Activated CD8-positive, alpha-beta memory T cell treated with anti-CD3 and anti-CD28 coated beads, Interleukin-2, amount 50 U/mL, for 1 hour (primary cell): ENCODE results near the gene CRYAA.

Source experiments
- DNase-seq: peaks from one replicate; pipeline ENCODE4 v3.0.0-alpha.2; 2020; ENCODE audit errors: extremely low read depth

The CRYAA gene

DNA sequence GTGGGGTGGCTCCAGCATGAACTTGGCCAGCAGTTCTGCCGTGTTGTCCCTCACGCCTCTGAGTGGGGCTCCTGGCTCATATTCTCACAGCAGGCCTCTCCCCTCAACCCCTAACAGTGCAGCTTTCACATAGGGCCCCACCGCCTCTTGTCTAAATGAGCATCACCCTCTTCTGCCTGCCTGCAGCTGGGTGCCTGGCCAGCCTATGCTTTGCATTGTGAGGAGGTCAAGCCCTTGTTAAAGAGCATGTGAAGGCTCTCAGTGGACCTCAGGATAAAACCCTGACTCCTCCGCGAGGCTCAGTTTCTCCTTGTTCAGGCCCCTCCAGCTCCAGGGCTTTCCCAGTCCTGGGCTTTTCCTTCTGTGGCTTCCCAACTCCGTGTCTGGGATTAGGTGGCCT is 34.8 kb downstream of the CRYAA start:
- no peak for DNase-seq

DNA sequence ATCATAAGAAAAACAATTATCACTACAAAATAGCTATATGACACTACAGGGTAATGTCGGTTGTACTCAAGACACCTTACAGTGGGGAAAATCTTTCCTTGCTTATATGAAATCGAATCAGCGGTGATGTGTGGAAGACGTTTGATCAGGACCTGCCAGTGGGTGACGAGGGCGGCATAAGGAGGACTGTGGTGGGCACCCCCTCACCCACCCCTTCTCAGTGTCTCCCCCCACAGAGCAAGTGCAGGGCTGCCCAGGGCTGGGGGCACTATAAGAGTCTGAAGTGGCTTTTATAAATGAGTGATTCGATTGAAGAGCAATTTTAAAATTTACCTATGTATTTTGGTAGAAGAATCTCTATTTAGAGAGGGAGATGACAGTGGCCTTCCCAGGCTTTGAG is 35.8 kb downstream of the CRYAA start:
- DNase-seq: no peak

DNA sequence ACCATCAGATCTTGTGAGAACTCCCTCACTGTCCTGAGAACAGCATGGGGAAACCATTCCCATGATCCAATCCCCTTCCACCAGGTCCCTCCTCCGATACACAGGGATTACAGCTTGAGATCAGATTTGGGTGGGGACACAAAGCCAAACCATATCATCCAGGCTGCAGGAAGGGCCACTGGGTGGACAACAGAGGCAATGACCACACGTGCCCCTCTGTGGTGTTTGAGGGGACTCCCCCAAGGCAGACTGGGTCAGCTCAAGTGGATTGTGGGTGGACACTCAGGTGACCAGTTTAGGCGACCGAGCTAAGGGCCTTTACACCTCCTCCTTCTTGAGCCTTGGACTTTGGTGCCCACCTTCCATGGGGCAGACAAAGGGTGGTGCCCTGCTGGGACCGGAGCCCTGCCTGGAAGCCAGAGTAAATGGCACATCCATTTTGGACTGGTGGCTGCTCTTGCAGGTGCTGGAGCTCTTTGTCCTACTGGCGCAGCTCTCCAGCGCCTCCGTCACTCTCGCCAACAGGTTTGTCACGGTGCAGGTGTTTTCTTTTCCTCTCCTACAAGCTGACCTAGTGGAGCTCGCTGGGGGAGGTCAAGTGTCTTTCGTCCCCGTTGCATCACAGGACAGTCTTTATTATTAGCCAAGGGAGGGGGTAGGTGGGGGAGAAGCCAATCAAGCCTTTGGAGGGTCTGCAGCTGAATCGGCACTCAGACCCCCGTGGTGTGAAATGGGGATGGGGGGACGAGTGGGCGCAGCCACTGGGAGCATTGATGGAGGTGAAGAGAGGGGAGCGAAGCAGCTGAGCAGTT is 37.6 kb downstream of the CRYAA start:
- no peak for DNase-seq

DNA sequence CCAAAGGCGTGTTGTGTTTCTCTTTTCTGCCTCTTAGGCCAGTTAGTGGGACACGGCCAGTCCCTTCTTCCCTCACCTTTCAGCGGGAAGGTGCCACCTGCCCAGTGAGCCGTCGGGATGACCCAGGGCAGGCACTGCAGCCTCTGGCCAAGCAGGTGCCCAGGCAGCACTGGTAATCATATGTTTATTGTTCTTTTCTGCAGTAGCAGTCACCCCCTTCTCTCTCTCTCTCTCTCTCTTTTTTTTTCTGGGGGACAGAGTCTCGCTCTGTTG is 38.2 kb downstream of the CRYAA start:
- no peak for DNase-seq

DNA sequence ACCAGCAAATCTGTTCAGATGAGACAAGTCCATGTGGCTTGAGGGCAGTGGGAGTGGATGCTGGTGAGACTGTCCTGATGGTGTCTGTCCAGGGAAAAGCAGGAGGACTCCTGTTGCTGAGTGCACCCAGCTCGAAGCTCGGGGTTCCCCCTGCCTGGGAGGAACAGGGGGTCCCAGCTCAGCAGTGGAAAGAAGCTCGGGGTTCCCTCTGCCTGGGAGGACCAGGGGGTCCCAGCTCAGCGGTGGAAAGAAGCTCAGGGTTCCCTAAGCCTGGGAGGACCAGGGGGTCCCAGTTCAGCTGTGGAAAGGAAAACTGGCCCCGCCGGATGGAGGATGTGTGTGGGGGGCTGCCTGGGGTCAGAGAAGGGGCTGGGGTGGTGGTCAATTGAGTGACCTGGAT is 39.1 kb downstream of the CRYAA start:
- no peak for DNase-seq

DNA sequence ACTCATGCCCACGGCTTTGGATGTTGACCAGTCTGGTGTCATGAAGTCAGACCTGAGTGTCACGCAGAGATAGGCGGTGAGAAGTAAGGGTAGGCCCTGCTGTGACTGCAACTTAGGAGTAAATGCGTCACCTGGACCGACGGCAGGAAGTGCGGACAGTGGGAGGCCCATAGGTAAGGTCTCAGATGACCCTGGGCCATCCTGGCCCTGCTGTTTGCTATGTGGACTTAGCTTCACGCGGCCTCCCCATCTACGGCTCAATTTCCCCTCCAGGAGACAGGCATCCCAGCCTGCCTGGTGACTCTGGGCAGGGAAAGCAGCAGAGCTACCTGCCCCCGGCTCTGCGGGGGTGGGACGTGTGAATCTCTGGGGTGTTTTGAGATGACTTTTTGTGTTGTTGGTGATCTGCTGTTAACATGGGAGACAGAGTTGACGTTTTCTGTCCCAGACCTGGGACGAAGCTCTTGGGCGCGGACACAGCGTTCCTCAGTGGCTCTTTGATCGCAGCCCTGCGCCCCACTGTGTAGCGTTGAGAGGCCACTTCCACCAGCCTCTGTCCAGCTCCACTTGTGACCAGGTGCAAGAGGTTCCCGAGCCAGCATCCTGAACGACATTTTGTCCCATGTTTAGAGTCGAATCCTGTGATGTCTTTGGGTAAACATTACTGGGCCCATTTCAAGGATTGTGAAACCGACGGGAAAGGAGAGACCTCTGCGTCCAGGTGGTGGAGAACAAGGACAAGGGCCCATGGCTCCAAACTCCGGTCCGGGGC is 39.9 kb downstream of the CRYAA start:
- DNase-seq: no peak

DNA sequence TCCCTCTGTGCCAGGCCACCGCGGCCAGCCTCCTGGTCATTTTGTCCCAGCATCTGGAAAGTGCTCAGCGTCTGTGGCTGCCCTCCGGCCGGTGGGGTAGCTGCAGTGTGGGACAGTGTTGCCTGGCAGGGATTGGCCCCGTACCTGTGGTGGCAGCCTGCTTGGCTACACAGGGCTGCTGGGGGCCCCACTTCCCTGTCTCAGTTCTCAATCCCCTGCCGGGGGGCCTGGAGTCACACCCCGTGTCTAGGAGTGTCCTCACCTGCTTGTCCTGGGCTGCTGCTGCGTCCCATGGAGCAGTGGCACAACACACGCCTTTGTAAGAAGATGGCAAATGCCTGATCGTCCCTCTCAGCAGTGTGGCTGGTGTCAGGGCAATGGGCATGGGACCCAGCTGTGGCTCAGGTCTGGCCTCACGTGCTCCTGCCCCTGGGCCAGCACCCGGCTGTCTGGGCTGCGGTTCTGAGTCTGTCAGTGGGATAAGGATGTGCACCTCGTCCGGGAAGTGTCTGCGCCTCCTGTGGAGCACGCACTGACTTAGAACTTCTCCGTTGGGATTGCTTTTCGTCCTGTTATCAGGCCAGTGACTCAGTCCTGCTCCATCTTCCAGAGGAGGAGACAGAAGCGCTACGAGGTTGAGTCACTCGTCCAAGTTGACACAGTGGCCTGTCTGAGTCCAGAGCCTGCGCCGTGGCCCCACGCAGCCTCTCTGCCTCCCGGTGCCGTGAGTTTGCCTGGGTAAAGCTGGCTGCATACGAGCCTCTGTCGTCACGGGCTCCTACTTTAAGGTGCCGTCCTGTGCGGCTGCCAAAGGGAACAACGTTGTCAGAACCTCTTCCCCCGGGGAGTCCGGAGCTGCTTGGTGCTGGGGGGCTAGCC is 41.0 kb downstream of the CRYAA start:
- DNase-seq: no peak

DNA sequence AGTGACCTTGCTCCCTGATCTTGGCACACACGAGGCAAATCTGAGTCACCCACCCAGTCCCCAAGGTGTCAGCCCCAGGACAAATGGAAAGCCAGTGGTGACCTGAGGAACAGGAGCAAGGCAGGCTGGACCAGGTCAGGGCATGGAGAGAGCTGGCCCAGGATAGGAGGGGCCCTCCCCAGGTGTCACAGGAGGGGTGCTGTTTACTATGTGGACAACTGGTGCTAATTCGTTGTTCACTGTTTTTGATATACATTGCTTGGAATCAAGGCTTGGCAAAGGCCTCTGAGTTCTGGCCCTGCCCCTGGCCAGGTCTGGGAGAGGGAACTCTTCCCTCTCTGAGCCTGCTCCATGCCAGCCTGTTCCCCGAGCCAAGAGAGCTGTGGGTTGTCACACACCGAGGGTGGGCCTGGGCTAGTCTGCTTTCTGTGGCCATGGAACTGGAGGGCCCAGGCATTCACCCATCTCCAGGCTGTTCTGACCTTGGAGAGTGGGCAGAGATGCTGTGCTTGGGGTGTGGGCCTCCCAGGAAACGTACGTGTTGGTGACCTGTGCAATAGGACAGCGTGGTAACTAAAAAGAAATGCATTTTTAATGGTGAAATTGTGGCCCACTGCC is 41.8 kb downstream of the CRYAA start:
- DNase-seq: no peak

DNA sequence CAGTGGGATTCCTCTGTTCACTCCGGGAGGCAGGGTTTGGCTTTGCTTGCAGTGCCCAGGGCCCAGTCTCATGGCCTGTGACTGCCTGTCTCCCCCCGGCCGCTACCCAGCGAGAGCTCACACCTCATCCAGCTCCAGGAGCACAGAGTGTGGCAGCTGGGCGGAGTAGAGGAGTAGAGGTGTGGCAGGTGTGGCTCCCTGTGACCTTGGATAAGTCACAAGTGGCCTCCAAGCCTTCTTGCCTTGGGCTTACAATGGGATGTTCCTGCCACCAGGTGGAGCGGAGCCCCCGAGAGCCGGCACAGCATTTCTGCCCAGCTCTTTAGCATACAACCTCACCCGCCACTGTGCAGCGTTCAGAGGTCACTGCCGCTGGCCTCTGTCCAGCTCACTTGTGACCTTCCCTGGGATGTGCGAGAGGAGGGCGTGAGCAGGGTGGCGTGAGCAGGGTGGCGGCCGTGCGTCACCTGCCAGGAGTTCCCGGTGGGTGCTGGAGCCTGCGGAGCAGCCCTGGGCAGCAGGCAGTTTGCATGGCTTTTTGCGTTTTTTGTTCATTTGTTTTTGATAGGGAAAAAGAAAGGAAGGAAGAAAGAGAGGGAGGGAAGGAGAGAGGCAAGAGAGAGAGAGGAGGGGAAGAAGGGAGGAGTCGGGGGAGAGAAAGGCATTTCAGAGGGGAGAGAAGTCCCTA is 42.4 kb downstream of the CRYAA start:
- DNase-seq: no peak

DNA sequence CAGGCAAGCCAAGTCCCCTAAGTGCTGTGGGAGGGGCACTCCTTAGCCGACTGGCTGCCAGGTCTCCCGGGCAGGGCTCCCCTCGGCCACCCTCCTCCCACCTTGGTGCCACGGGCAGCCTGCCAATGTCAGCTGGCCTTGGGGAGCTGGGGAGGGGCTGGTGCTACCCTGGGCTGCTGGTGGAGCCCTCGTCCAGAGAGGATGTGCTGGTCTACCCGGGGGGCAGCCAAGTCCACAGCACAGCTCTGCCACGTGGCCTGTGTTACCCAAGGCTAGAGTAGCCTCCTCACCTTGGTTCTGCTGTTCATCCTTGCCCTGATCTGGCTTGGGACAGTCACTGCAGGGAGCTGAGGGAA is 42.9 kb downstream of the CRYAA start:
- no peak for DNase-seq
